ENCODE results near the gene PTPRN2. TPM values are rescaled to one million over a fixed set of nuclear protein-coding genes. Genes with fewer than 3 reads are reported as not detected.

Gene PTPRN2
- total and polyA plus RNA-seq, 2 experiments from 2014 or later: 0.28 TPM; not detected in 1

- DNase-seq (ENCODE audit: low read depth in 1 of 2, low spot score in 1 of 2): no peak
- H3K4me3 ChIP-seq: no peak overlapping the region
- no peaks in the 10 kb centered on the region for H3K9me3 ChIP-seq (ENCODE audit: low read depth)
- no peaks in the 10 kb centered on the region for H3K36me3 ChIP-seq
- H3K27me3 ChIP-seq: no peaks in the 10 kb centered on the region
- no peak overlapping the region for H3K27ac ChIP-seq
- no peak for TF ChIP-seq CTCF (IDR thresholded peaks at IDR 0.05; ENCODE audit: low read depth, low read length)
- peaks cover 4% of the 10 kb centered on the region for H3K4me1 ChIP-seq (ENCODE audit: low read depth)
Measured at GRCh38 chr7:158020706-158021095, 566.9 kb downstream of the PTPRN2 start.

GRCh38 chr7:158019726-158020705 is 567.6 kb downstream of the PTPRN2 start:
- H3K27ac ChIP-seq: no peak overlapping the region
- no peaks in the 10 kb centered on the region for H3K9me3 ChIP-seq (ENCODE audit: low read depth)
- no peak for TF ChIP-seq CTCF (IDR thresholded peaks at IDR 0.05; ENCODE audit: low read depth, low read length)
- DNase-seq (ENCODE audit: low read depth in 1 of 2, low spot score in 1 of 2): no peak
- no peaks in the 10 kb centered on the region for H3K27me3 ChIP-seq
- H3K4me3 ChIP-seq: no peak overlapping the region
- peaks cover 8% of the 10 kb centered on the region for H3K4me1 ChIP-seq (ENCODE audit: low read depth)
- no peaks in the 10 kb centered on the region for H3K36me3 ChIP-seq

- Histone ChIP-seq H3K36me3 (no peaks in the 10 kb centered on the region), H3K4me1 (ENCODE audit: low read depth) (peaks cover 8% of the 10 kb centered on the region), H3K27me3 (no peaks in the 10 kb centered on the region), H3K4me3 (no peak overlapping the region), H3K27ac (no peak overlapping the region), H3K9me3 (ENCODE audit: low read depth) (no peaks in the 10 kb centered on the region)
- no peak for DNase-seq (ENCODE audit: low read depth in 1 of 2, low spot score in 1 of 2)
- TF ChIP-seq CTCF (IDR thresholded peaks at IDR 0.05; ENCODE audit: low read depth, low read length): no peak
Measured at GRCh38 chr7:158018971-158019645, 568.5 kb downstream of the PTPRN2 start.

- Histone ChIP-seq H3K4me3 (no peak overlapping the region), H3K9me3 (ENCODE audit: low read depth) (no peaks in the 10 kb centered on the region), H3K36me3 (no peaks in the 10 kb centered on the region), H3K27me3 (no peaks in the 10 kb centered on the region), H3K4me1 (ENCODE audit: low read depth) (peaks cover 8% of the 10 kb centered on the region), H3K27ac (no peak overlapping the region)
- DNase-seq (ENCODE audit: low read depth in 1 of 2, low spot score in 1 of 2): no peak
- no peak for TF ChIP-seq CTCF (IDR thresholded peaks at IDR 0.05; ENCODE audit: low read depth, low read length)
Measured at GRCh38 chr7:158018098-158018762, 569.4 kb downstream of the PTPRN2 start.

Measured in cardiac muscle cell (in vitro differentiated cells and primary cell).